GM21423 (cell line): ENCODE measurements around the gene BBS9.
"Not testable (repeated sequence)": the region's sequence is repeated elsewhere in the genome, so short reads cannot be mapped to it uniquely, and the experiment has no call there.

ENCODE experiments used
- ATAC-seq: cut with Tn5 transposase; IDR thresholded peaks from one replicate; pipeline ENCODE4 v1.9.1; 2021; ENCODE audit warnings: mild to moderate bottlenecking, moderate library complexity; ENCODE audit not compliant: unreplicated experiment

BBS9 gene

GRCh38 chr7:33262476-33262875 lies 133.1 kb downstream of the BBS9 start:
- ATAC-seq: no peak

- not testable (repeated sequence) for ATAC-seq
These were observed 142.5 kb downstream of the BBS9 start for GRCh38 chr7:33271839-33272371.

- ATAC-seq: no peak
These were observed 144.0 kb downstream of the BBS9 start for GRCh38 chr7:33273356-33273755.

- ATAC-seq: no peak
These were observed 147.0 kb downstream of the BBS9 start for GRCh38 chr7:33276325-33276724.

GRCh38 chr7:33276729-33277128 lies 147.4 kb downstream of the BBS9 start:
- ATAC-seq: no peak

GRCh38 chr7:33278095-33278494 lies 148.7 kb downstream of the BBS9 start:
- ATAC-seq: no peak

- no peak for ATAC-seq
These were observed 157.1 kb downstream of the BBS9 start for GRCh38 chr7:33286501-33286900.

GRCh38 chr7:33287738-33288137 lies 158.4 kb downstream of the BBS9 start:
- ATAC-seq: no peak

- ATAC-seq: no peak
These were observed 169.5 kb downstream of the BBS9 start for GRCh38 chr7:33298848-33299247.

- ATAC-seq: no peak
These were observed 170.1 kb downstream of the BBS9 start for GRCh38 chr7:33299425-33299824.

GRCh38 chr7:33300131-33300530 lies 170.8 kb downstream of the BBS9 start:
- ATAC-seq: no peak

- ATAC-seq: no peak
These were observed 171.4 kb downstream of the BBS9 start for GRCh38 chr7:33300742-33301141.

- not testable (repeated sequence) for ATAC-seq
These were observed 174.7 kb downstream of the BBS9 start for GRCh38 chr7:33303978-33304557.

GRCh38 chr7:33307205-33307604 lies 177.8 kb downstream of the BBS9 start:
- ATAC-seq: no peak

GRCh38 chr7:33310546-33310945 lies 181.2 kb downstream of the BBS9 start:
- no peak for ATAC-seq

GRCh38 chr7:33325754-33326484 lies 196.6 kb downstream of the BBS9 start:
- ATAC-seq: no peak

- ATAC-seq: no peak
These were observed 197.1 kb downstream of the BBS9 start for GRCh38 chr7:33326485-33326848.

- ATAC-seq: no peak
These were observed 198.1 kb downstream of the BBS9 start for GRCh38 chr7:33327427-33327826.

GRCh38 chr7:33334349-33334748 lies 205.0 kb downstream of the BBS9 start:
- ATAC-seq: no peak

GRCh38 chr7:33336820-33337219 lies 207.5 kb downstream of the BBS9 start:
- ATAC-seq: no peak

- no peak for ATAC-seq
These were observed 209.9 kb downstream of the BBS9 start for GRCh38 chr7:33339074-33339790.

GRCh38 chr7:33346055-33346454 lies 216.7 kb downstream of the BBS9 start:
- ATAC-seq: no peak
